RWPE1 (cell line): Measurements from ENCODE around the gene ST6GALNAC1.

ENCODE experiments used
- CTCF ChIA-PET: fragments of 350-600 bp; sonication (Branson Sonifier 250); formaldehyde crosslinking; extraction: SDS; loops from one replicate; lab custom pipeline; 2021; lab: Yijun Ruan, JAX
- POLR2A ChIA-PET: fragments of 400-600 bp; formaldehyde crosslinking; extraction: SDS; loops from one replicate; lab custom pipeline; 2020; ENCODE audit warnings: antibody characterized with exemption; ENCODE audit not compliant: low non-redundant PET; lab: Yijun Ruan, JAX
- DNase-seq: peaks from one replicate; pipeline ENCODE4 v3.0.0; 2012; ENCODE audit warnings: low spot score
- H3K27ac ChIP-seq: fragments of 450-650 bp; 2 replicates; pipeline ENCODE4 v1.5.1; 2017
- CTCF ChIP-seq: fragments of 450-650 bp; conservative IDR thresholded peaks from 2 replicates; pipeline ENCODE4 v1.5.1; 2017; ENCODE audit warnings: low read depth, mild to moderate bottlenecking

The ST6GALNAC1 gene

GRCh38 chr17:76577876-76578275 is 65.7 kb downstream of the ST6GALNAC1 start:
- TF ChIP-seq CTCF, result no peak
- no peak for DNase-seq
- ChIA-PET POLR2A (interaction anchor here (1.0 kb wide), 1 partner anchor 10 kb away, joined by 5 read pairs; no protein-coding TSS in a partner anchor), CTCF (interaction anchor here (0.8 to 1.2 kb wide), 3 partner anchors 15 to 54 kb away, joined by 3 to 6 read pairs (median 3); no protein-coding TSS in a partner anchor)
- H3K27ac ChIP-seq, result peak overlapping the region; percentile 70

- peak overlapping the region; percentile 34 for H3K27ac ChIP-seq
- ChIA-PET CTCF (interaction anchor here (0.6 kb wide), 1 partner anchor 38 kb away, joined by 3 read pairs; no protein-coding TSS in a partner anchor), POLR2A (interaction anchor here (0.6 kb wide), 1 partner anchor 21 kb away, joined by 9 read pairs; no protein-coding TSS in a partner anchor)
- DNase-seq, result no peak
- TF ChIP-seq CTCF, result no peak
Measured at GRCh38 chr17:76576189-76576588, 67.4 kb downstream of the ST6GALNAC1 start.

GRCh38 chr17:76575570-76575969 is 68.0 kb downstream of the ST6GALNAC1 start:
- no peak for TF ChIP-seq CTCF
- ChIA-PET CTCF (interaction anchor here (0.6 kb wide), 1 partner anchor 37 kb away, joined by 3 read pairs; no protein-coding TSS in a partner anchor), POLR2A (no interaction called here)
- H3K27ac ChIP-seq, result peak overlapping the region; percentile 34
- DNase-seq, result no peak
